Measurements from ENCODE around the gene PTN.
"Not testable (repeated sequence)": the region's sequence is repeated elsewhere in the genome, so short reads cannot be mapped to it uniquely, and the experiment has no call there.

The PTN gene

DNA sequence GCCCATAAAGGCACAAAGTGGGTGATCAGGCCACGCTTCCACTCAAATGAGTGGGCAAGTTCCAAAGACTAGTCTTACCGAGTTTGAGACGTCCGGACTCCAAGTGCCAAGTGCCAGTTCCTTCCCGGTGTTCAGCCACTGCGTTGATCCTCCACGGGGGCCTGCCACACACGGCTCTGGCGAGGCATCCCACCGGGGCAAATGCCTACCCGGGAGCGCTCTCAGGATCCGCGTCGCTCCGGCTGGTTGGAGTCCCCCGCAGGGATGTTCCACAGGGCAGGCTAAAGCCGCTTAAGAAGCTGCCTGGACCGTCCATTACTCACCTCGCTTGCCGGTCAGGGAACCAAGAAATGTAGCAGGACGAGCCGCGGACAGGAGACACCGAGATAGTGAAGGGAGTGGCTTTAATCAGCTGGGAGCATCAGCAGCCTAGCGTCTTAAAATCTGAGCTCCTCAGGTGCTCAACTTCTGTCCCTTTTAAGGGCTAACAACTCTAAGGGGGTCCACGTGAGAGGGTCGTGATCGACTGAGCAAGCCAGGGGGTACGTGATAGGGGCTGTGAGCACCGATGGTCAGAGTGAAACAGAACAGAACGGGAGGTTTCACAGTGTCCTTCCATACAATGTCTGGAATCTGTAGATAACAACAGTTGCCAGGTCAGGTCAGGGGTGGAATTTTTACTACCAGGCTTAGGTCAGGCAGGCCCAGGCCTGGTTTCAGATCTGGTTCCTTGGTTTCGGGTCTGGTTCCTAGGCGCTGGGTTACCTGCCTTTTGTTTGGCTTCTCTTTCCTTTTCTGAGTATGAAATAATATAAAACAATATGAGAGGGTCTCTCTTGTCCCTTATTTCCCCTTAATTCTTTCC is 75.3 kb downstream of the PTN start:
- not testable (repeated sequence) for DNase-seq (ENCODE audit: low read depth, low spot score)

DNA sequence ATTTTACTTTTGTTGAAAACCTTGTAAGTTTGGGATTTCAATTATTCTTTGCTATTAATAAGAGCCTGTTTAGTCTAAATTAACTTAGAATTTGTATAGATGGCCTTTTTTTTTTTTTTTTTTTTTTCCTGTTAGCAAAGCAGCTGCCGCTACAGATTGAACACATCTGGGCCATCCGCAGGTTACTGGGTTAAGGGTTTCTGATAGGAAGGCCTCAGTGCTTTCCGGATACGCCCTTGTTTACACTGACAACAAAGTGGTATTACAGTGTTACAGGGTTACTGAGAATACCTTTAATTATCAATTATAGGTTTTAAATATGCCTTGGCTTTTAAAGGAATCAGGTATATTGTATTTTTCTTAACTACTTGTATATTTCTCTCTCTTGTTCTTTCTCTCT is 76.8 kb downstream of the PTN start:
- no peak for DNase-seq (ENCODE audit: low read depth, low spot score)

DNA sequence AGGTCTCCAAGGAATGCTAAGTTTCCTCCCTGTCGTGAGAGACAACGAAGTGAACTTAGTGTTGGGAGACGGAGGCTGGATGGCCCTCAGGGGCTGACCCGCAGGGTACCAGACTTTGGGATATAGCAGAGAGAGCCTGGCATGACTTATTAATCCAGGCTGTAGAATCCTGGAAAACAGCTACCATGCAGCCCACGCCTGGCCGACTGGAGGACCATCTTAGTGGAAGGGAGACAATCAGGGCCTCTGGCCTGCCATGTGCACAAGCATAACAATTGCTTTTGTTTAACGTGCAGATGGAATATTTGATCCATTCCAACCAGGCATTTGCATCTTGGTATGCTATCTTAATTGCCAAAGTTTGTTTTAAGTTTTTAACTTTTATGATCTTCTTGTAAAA is 78.1 kb downstream of the PTN start:
- not testable (repeated sequence) for DNase-seq (ENCODE audit: low read depth, low spot score)

DNA sequence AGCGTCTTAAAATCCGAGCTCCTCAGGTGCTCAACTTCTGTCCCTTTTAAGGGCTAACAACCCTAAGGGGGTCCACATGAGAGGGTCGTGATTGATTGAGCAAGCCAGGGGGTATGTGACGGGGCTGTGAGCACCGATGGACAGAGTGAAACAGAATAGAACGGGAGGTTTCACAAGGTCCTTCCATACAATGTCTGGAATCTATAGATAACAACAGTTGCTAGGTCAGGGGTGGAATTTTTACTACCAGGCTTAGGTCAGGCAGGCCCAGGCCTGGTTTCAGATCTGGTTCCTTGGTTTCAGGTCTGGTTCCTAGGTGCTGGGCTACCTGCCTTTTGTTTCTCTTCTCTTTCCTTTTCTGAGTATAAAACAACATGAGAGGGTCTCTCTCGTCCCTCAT is 80.9 kb downstream of the PTN start:
- no peak for DNase-seq (ENCODE audit: low read depth, low spot score)

DNA sequence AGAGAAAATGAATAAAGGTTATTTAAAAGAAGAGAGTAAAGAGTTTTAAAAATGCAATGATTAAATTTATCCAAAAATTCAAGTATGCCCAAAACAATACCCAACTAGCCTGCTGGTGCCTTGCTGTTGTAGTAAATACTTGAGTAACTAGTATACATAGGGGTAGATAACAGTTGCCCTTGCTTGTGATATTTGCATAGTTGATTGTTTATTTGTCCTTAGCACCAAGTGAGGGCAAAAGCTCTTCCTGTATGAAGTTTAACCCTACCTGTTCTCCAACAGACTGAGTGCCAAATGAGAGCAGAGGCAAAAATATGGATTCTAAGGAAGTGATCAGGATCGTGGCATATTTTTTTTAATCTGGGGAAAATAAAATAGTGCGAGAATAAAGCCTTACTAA is 85.0 kb downstream of the PTN start:
- DNase-seq (ENCODE audit: low read depth, low spot score) = no peak

DNA sequence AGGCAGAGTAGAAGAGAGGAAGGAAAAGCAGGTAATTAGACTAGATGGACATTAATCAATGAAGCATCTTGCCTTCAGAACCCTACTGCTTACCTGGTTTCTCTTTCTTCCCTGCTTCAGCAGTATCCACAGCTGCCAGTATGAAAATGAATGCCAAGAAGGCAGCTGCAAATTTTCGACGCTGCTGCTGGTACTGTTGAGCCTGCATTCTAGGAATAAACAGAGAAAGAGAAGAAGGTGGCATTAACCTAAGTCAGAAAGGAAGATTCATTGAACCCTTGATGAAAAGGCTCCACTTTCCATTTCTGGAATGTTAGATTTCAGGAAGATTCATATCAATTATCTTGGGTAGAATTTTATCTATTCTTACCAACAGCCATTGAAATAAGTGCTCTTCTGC is 88.8 kb downstream of the PTN start:
- no peak for DNase-seq (ENCODE audit: low read depth, low spot score)

DNA sequence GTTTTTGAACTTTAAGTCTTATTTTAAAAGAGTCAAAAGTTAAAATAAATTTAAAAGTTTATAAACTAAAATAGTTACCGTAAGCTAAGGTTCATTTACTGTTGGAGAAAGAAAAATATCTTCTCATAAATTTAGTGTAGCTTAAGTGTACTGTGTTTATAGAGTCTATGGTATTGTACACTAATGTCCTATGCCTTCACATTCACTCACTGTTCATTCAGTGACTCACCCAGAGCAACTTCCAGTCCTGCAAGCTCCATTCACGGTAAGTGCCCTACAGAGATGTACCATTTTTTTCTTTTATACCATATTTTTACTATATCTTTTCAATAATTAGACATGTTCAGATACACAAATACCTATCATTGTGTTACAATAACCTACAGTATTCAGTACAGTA is 97.6 kb downstream of the PTN start:
- no peak for DNase-seq (ENCODE audit: low read depth, low spot score)

DNA sequence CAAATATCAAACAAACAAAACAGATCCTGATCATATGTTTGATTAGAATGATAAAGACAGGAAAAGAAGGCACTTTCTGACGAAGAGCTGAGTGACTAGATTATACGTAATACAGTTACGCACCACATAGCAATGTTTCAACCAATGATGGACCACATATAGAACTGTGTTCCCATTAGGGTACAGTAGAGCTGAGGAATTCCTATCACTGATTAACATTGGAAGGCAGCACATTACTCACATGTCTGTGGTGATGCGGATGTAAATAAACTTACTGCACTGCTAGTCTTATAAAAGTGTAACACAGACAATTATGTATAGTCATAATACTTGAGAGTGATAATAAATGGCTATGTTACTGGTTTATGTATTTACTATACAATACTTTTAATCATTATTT is 98.3 kb downstream of the PTN start:
- DNase-seq (ENCODE audit: low read depth, low spot score) = no peak

DNA sequence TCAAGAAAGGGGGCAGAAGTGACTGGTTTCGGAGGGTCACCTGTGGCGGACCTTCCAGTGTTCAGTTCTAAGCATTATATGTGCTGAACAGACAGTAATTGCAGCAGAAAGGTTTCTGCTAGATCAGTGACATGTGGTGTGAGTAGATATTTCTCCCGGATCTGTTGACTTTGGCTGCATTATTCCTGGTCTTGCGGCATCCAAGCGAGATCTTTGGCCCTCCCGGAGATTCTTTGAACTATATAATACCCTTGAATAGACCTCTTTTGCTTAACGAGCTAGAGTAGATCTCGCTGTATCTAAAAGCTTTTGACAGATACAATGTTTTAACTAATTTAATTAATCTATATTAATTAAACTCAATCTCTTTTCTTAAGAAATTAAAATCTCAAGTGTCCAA is 99.8 kb downstream of the PTN start:
- DNase-seq (ENCODE audit: low read depth, low spot score) = no peak

DNA sequence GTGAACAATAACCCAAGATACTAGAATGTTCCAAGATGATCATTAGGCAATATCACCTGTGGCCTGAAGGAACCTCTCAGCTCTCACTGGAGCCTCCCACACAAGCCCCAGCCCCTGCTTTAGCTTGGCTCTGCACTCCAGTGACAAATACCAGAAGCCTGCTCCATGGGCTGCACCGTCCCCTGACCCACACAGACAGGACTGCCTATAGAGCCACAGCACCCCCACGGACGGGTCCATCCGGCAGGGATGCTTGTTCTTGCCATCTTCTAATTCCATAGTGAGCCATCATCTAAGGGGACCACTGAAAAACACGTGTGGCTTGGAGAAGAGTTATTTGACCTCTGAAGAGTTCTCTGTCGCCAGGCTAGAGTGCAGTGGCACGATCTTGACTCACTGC is 100.9 kb downstream of the PTN start:
- DNase-seq (ENCODE audit: low read depth, low spot score) = no peak

DNA sequence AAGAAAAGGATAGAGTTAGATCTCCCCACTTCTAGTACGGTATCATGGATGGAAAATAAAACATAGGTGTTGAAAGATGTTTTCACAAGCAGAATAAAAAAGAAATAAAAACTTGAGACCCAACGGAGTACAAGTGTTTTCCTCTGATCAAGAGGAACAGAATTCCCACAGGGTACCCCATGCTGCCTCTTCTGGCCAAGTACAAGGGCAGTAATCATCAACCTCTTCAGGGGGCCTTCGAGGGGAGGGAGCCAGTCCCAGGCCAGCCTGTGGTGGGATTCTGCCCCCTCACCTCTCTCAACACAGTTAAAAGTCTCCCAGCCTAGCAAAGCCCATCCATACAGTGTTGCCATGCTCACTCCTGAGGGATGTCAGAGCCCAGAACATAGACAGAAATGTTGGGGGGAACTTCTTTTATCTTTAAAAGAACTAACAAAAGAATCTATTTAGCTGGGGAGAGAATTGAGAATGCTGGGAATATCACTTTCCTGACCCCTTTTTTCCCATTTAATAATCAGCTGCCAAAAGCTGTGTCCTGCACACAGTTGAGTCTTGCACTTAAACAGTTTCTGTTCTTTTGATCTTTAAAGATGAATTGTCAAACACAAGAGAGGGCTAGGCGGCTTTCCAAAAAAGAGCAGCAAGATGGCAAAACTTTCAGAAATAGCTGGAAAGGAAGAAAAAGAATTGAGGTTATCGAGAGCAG is 101.7 kb downstream of the PTN start:
- DNase-seq (ENCODE audit: low read depth, low spot score) = no peak

DNA sequence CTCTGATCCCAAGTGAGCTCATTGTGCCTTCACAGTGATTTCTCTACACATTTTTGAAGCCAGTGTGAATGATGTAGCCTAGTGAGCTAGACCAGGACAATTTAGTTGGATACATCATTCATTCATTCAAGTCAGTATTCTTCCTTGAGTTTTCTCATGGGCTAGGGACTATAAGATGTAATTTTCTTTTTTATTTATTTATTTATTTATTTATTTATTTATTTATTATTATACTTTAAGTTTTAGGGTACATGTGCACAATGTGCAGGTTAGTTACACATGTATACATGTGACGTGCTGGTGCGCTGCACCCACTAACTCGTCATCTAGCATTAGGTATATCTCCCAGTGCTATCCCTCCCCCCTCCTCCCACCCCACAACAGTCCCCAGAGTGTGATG is 104.3 kb downstream of the PTN start:
- not testable (repeated sequence) for DNase-seq (ENCODE audit: low read depth, low spot score)

DNA sequence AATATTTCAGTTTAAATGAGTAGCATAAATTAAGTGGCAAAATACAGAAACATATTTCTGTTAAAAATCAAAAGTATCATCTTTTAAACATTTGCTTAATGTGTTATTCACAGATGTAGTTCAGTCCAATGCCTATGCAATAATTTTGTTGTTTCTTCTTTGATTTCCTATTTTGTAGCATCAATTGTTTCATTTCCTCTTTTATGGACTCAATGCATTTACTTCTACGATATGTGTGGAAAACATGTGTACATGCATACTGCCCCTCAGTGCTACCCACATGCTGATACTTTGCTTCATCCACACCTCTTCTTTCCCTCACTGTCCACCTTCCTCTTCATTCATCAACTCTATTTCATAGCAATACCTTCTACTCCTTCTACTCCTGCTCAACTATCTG is 108.1 kb downstream of the PTN start:
- no peak for DNase-seq (ENCODE audit: low read depth, low spot score)

DNA sequence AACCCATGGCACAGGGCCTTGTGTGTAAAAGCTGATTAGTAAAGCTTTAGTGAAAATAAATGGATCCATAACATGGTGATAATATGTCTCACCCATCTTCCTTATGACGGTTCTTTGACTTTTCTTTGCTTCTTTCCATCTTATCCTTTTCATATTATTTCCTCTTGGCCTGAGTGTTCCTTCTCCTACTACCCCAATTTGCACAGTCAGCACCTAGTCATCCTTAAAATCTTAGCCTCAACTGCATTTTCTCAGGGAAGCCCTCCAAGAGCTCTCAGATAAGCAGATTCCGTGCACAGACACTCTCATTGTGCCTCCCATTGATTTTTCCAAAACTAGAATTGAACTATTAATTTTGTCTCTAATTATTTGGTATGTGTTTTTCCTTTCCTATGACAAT is 112.4 kb downstream of the PTN start:
- no peak for DNase-seq (ENCODE audit: low read depth, low spot score)

DNA sequence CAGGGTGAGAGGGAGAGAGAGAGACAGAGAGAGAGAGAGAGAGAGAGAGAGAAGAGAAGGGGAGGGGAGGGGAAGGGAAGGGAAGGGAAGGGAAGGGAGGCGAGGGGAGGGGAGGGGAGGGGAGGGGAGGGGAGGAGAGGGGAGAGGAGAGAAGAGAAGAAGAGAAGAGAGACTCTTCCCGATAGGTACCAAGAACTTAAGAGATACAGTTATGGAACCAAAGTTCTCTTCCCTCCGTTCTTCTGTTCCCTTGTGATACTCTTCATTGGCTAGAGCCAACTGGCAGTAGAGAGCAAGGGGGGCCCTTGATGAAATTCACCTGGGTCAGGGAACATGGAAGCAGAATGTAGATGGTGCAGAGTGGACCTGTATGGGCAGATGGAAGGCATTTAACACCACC is 122.1 kb downstream of the PTN start:
- DNase-seq (ENCODE audit: low read depth, low spot score) = no peak

DNA sequence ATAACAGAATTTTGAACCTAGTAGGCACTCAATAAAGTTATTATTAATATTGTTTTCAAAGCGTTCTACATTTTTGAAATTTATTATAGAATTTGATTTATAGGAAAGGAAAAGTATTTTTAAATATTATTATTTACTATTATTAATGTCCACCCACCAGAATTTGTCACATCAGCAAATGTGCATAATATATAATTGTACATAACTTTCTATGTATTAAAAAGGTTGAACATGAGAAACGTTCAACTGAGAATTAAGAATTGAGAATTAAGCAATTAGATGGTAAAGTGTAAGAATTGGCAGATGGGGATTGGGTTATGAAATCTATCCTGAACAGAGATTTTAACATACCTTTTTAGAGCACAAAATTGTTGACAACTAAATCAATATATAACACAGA is 129.8 kb downstream of the PTN start:
- no peak for DNase-seq (ENCODE audit: low read depth, low spot score)

DNA sequence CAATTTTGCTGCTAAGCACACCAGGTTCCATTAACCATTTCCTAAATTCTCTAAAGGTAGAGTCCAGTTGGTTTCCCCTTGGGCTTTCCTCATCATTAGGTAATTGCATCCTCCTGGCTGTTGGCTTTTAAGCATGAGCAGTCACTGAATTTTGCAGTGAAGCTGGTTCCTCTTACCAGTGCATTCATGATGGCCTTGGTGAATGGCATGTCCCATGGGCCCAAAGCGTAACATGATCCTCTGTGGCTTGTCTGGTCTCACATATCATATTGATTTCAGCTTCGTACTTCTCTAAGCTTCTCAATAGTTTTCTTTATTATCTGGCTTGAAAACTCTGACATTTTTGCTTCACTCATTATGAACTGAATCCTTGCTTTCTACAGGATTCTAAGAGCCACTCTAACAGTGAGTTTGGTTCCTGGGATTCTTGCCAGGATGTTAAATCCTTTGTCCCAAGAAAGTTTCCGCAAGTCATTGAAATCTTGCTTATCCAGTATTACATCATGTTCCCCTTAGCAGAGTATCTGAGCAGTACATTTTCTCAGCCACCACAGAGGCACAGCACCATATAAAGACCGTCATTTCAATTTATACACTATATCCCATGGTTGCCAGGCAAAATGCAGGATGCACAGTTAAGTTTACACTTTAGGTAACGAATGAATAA is 134.2 kb downstream of the PTN start:
- DNase-seq (ENCODE audit: low read depth, low spot score) = no peak

DNA sequence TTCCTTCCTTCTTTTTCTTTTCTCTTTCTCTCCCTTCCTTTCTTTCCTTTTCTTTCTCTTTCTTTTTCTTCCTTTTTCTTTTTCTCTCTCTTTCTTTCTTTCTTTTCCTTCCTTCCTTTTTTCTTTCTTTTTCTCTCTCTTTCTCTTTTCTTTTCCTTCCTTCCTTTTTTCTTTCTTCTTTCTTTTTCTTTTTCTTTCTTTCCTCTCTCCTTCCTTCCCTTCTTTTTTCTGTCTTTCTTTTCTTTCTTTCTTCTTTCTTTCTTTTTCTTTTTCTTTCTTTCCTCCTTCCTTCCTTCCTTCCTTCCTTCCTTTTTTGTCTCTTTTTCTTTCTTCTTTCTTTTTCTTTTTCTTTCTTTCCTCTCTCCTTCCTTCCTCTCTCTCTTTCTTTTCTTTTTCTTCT is 136.8 kb downstream of the PTN start:
- DNase-seq (ENCODE audit: low read depth, low spot score) = no peak

DNA sequence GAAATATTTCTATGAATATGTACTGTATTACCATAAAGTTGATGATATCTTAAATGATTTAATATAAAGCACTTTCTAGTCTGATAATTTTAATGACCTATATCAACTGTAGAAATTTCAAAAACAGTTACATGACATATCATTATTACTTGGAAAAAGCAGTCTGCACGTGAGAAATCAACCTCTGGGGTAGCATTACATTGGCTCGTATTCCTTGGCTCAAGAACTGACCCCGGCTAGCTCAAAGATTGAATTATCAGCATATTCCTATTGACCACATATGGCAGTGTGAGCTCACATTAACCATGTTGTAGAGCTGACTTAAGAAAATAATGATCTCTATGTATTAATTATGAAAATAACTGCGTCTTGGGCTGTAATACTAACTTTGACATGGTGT is 139.3 kb downstream of the PTN start:
- DNase-seq (ENCODE audit: low read depth, low spot score) = no peak

DNA sequence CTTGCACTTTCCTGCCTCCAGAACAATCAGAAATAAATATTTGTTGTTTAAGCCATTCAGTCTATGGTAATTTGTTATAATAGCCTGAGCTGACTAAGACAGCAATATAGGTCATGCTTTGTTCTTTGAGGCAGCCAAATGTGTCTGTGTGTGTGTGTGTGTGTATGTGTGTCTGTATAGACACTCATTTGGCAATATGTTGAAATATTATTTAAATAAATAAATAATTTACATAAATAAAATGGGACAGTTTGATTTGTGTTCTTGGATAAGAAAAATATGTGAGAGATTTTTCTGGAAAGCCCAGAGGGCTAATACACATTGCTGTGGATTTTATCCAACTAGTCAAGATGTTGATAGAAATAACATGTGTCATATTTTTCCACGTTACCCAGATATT is 140.2 kb downstream of the PTN start:
- no peak for DNase-seq (ENCODE audit: low read depth, low spot score)

DNA sequence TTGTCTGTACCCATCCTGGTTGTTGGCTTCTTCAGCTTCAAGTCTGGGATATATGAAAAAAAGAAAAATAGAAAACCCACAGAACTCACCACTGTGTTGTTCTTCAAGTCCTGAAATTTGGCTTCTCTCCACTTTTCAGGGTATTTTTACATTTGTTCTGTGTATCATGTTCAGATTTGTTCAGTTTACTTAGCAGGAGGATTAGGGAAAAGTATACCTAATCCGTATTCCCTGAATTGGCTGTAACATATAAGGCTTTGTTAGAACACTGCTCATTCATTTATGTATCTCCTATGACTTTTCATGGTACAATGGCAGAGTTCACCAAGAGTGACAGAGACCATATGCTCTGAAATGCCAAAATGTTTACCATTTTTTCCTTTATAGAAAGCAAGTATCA is 146.9 kb downstream of the PTN start:
- no peak for DNase-seq (ENCODE audit: low read depth, low spot score)

DNA sequence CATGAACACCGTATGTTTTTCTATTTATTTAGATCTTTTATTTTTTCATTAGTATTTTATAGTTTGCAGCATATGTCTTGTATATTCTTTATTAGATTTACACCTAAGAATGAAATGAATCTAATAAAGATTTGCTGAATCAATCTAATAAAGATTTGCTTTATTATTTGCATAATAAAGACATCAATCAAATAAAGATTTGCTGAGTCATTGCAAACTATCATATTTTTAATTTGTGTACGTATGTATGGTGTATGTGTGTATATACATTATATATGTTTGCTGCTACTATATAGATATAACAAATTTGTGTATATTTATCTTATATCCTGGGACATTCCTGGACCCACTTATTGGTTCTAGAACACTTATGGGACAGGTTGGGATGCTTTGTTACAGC is 147.5 kb downstream of the PTN start:
- no peak for DNase-seq (ENCODE audit: low read depth, low spot score)

DNA sequence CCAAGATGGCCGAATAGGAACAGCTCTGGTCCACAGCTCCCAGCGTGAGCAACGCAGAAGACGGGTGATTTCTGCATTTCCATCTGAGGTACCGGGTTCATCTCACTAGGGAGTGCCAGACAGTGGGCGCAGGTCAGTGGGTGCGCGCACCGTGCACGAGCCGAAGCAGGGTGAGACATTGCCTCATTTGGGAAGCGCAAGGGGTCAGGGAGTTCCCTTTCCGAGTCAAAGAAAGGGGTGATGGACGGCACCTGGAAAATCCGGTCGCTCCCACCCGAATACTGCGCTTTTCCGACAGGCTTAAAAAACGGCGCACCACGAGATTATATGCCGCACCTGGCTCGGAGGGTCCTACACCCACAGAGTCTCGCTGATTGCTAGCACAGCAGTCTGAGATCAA is 161.9 kb downstream of the PTN start:
- DNase-seq (ENCODE audit: low read depth, low spot score) = not testable (repeated sequence)
